GM23248 (cell line): ENCODE measurements around the gene CPPED1.

Experiments
- EZH2 ChIP-seq: fragments of 200-600 bp; sonication (generic); IDR thresholded peaks from 2 replicates; pipeline ENCODE4 v1.6.1; 2018; ENCODE audit warnings: antibody characterized with exemption, mild to moderate bottlenecking; ENCODE audit not compliant: insufficient read depth, poor library complexity, severe bottlenecking
- EZH2phosphoT487 ChIP-seq: fragments of 200-600 bp; sonication (generic); IDR thresholded peaks from 2 replicates; pipeline ENCODE4 v1.6.1; 2018; ENCODE audit warnings: antibody characterized with exemption, moderate library complexity, mild to moderate bottlenecking, low read depth; ENCODE audit not compliant: insufficient read depth

DNA sequence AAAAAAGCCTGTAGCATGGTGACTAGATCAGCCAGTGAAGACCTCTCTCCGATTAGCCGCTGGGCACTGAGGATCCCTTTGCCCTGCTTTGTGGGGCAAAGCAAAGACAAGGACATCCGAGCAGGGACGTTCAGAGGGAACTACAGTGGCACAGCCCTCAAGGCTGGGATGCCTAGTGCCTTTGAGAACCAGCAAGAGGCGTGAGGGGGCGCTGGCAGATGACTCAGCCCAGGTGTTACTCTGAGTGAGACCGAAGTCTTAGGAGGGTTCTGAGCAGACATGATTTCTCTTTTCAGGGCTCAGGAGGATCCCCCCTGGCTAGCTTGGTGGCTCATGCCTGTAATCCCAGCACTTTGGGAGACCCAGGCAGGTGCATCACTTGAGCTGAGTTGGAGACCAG is 178.6 kb downstream of the CPPED1 start:
- no peak for TF ChIP-seq EZH2phosphoT487
- no peak for TF ChIP-seq EZH2
